Measurements from ENCODE around the gene THAP12. TPM values are rescaled to one million over a fixed set of nuclear protein-coding genes. Genes with fewer than 3 reads are reported as not detected.
"Not testable (repeated sequence)": the region's sequence is repeated elsewhere in the genome, so short reads cannot be mapped to it uniquely, and the experiment has no call there.

The THAP12 gene
- polyA plus RNA-seq, 1 donor (not counting 4 experiments of a cell fraction or from before 2014, with no cell fraction given) = 49.8 TPM

DNA sequence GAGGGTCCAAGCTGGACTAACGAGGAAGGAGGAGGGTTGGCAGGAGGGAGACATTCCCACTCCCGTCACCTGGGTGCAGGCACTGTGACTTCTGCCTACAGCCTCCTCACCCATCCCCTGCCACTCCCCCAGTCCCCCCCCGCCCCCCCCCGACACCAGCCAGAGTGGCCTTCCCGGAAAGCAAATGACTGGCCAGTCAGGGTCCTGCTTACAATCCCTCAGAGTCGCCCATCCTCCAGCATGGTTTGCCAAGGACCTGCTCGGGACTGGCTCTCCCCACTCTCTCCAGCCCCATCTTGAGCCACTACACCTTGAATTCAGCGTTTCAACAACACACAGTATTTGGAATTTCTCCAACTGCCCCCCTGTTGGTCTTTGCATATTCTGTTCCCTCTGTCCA, 59.6 kb downstream of the THAP12 start:
- DNase-seq (ENCODE audit: low read depth, low spot score) = no peak
- Histone ChIP-seq H3K4me3 (ENCODE audit: control insufficient read depth in 2 of 3, extremely low read depth in 1 of 3, insufficient read depth in 2 of 3, low read depth in 1 of 3, low read length in 3 of 3) (no peak overlapping the region), H3K27me3 (ENCODE audit: control insufficient read depth, extremely low read depth, insufficient read depth, low read length) (peaks cover 12% of the 10 kb centered on the region), H2AFZ (ENCODE audit: control insufficient read depth, low read length) (no peak overlapping the region), H3K4me2 (ENCODE audit: control insufficient read depth, extremely low read depth, insufficient read depth, low read depth, low read length) (no peak overlapping the region), H3K9ac (ENCODE audit: control insufficient read depth, extremely low read depth, insufficient read depth, low read length) (no peak overlapping the region), H3K4me1 (ENCODE audit: control insufficient read depth, extremely low read depth, insufficient read depth, low read length) (peaks cover 11% of the 10 kb centered on the region), H3K9me3 (ENCODE audit: control insufficient read depth, low read depth, low read length) (no peaks in the 10 kb centered on the region), H3K27ac (ENCODE audit: control insufficient read depth, insufficient read depth, low read length) (no peak overlapping the region), H3K79me2 (ENCODE audit: control insufficient read depth, insufficient read depth, low read length) (no peaks in the 10 kb centered on the region), H3K9me1 (ENCODE audit: control insufficient read depth, extremely low read depth, insufficient read depth, low read length) (no peaks in the 10 kb centered on the region), H3K36me3 (ENCODE audit: control insufficient read depth in 2 of 2, extremely low read depth in 1 of 2, insufficient read depth in 2 of 2, low read length in 2 of 2) (no peaks in the 10 kb centered on the region), H4K20me1 (ENCODE audit: control insufficient read depth, extremely low read depth, insufficient read depth, low read length) (no peaks in the 10 kb centered on the region)
- TF ChIP-seq CTCF (optimal IDR thresholded peaks at IDR 0.05 in 1 of 3, IDR thresholded peaks at IDR 0.05 in 1 of 3, conservative IDR thresholded peaks at IDR 0.05 in 1 of 3; ENCODE audit: extremely low read depth in 1 of 3, insufficient read depth in 2 of 3, low read length in 3 of 3) (no peak), EZH2 (IDR thresholded peaks at IDR 0.05; ENCODE audit: low read length) (no peak)
- no peak for FAIRE-seq
- dilution Hi-C loops (cut with MboI; ENCODE audit: extremely low pct_ligation_motif_present, low sequenced_read_pairs) = no loop called here

DNA sequence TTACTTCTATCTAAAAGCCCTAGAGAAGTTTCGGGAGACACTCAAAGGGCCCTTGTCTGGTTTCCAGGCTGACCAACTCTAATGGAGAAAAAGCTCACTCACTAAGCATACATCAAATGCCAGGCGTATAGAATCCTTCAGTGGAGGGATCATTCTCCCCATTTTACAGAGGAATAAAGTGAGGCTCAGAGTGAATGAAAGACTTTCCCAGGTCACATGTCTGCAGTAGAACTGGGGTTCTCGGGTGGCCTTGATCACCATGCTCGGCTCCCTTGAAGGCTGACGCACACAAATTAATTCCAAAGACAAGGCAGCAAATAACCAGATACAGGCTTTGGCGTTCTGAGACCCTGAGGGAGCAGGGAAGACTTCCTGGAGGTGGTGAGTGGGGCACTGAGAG, 60.0 kb downstream of the THAP12 start:
- Histone ChIP-seq H3K79me2 (ENCODE audit: control insufficient read depth, insufficient read depth, low read length) (no peaks in the 10 kb centered on the region), H3K36me3 (ENCODE audit: control insufficient read depth in 2 of 2, extremely low read depth in 1 of 2, insufficient read depth in 2 of 2, low read length in 2 of 2) (no peaks in the 10 kb centered on the region), H3K4me3 (ENCODE audit: control insufficient read depth in 2 of 3, extremely low read depth in 1 of 3, insufficient read depth in 2 of 3, low read depth in 1 of 3, low read length in 3 of 3) (no peak overlapping the region), H4K20me1 (ENCODE audit: control insufficient read depth, extremely low read depth, insufficient read depth, low read length) (no peaks in the 10 kb centered on the region), H3K27me3 (ENCODE audit: control insufficient read depth, extremely low read depth, insufficient read depth, low read length) (peaks cover 12% of the 10 kb centered on the region), H2AFZ (ENCODE audit: control insufficient read depth, low read length) (no peak overlapping the region), H3K9ac (ENCODE audit: control insufficient read depth, extremely low read depth, insufficient read depth, low read length) (no peak overlapping the region), H3K4me1 (ENCODE audit: control insufficient read depth, extremely low read depth, insufficient read depth, low read length) (peaks cover 11% of the 10 kb centered on the region), H3K4me2 (ENCODE audit: control insufficient read depth, extremely low read depth, insufficient read depth, low read depth, low read length) (no peak overlapping the region), H3K9me1 (ENCODE audit: control insufficient read depth, extremely low read depth, insufficient read depth, low read length) (no peaks in the 10 kb centered on the region), H3K27ac (ENCODE audit: control insufficient read depth, insufficient read depth, low read length) (no peak overlapping the region), H3K9me3 (ENCODE audit: control insufficient read depth, low read depth, low read length) (no peaks in the 10 kb centered on the region)
- FAIRE-seq (no peak), DNase-seq (ENCODE audit: low read depth, low spot score) (no peak)
- dilution Hi-C loops (cut with MboI; ENCODE audit: extremely low pct_ligation_motif_present, low sequenced_read_pairs) = no loop called here
- no peak for TF ChIP-seq EZH2 (IDR thresholded peaks at IDR 0.05; ENCODE audit: low read length)
- no peak for TF ChIP-seq CTCF (optimal IDR thresholded peaks at IDR 0.05 in 1 of 3, IDR thresholded peaks at IDR 0.05 in 1 of 3, conservative IDR thresholded peaks at IDR 0.05 in 1 of 3; ENCODE audit: extremely low read depth in 1 of 3, insufficient read depth in 2 of 3, low read length in 3 of 3)

DNA sequence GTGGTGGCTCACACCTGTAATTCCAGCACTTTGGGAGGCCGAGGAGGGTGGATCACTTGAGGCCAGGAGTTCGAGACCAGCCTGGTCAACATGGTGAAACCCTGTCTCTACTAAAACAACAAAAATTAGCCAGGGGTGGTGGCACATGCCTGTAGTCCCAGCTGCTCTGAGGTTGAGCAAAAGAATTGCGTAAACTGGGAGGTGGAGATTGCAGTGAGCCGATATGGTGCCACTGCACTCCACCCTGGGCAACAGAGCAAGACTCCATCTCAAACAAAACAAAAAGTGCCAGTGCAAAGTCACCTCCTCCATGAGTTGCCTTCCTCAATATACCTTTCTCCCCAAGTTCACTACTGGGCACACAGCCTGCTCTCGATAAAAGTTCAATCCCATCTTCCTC, 61.1 kb downstream of the THAP12 start:
- Histone ChIP-seq H3K27me3 (ENCODE audit: control insufficient read depth, extremely low read depth, insufficient read depth, low read length) (peaks cover 12% of the 10 kb centered on the region), H3K4me1 (ENCODE audit: control insufficient read depth, extremely low read depth, insufficient read depth, low read length) (peaks cover 18% of the 10 kb centered on the region)
- H3K9me3 ChIP-seq (ENCODE audit: control insufficient read depth, low read depth, low read length); DNase-seq (ENCODE audit: low read depth, low spot score); H3K79me2 ChIP-seq (ENCODE audit: control insufficient read depth, insufficient read depth, low read length); H3K4me2 ChIP-seq (ENCODE audit: control insufficient read depth, extremely low read depth, insufficient read depth, low read depth, low read length); H3K9me1 ChIP-seq (ENCODE audit: control insufficient read depth, extremely low read depth, insufficient read depth, low read length); H3K27ac ChIP-seq (ENCODE audit: control insufficient read depth, insufficient read depth, low read length); H3K36me3 ChIP-seq (ENCODE audit: control insufficient read depth in 2 of 2, extremely low read depth in 1 of 2, insufficient read depth in 2 of 2, low read length in 2 of 2); H3K9ac ChIP-seq (ENCODE audit: control insufficient read depth, extremely low read depth, insufficient read depth, low read length); dilution Hi-C loops (cut with MboI; ENCODE audit: extremely low pct_ligation_motif_present, low sequenced_read_pairs); H2AFZ ChIP-seq (ENCODE audit: control insufficient read depth, low read length); H4K20me1 ChIP-seq (ENCODE audit: control insufficient read depth, extremely low read depth, insufficient read depth, low read length); FAIRE-seq; H3K4me3 ChIP-seq (ENCODE audit: control insufficient read depth in 2 of 3, extremely low read depth in 1 of 3, insufficient read depth in 2 of 3, low read depth in 1 of 3, low read length in 3 of 3): not testable (repeated sequence)

Data from keratinocyte (primary cell).